HG03520 (cell line): ENCODE data around the gene SYT2.

Source experiments
- ATAC-seq: cut with Tn5 transposase; IDR thresholded peaks from one replicate; pipeline ENCODE4 v1.9.1; 2021; ENCODE audit warnings: mild to moderate bottlenecking, moderate library complexity; ENCODE audit not compliant: unreplicated experiment

SYT2 gene

GRCh38 chr1:202706851-202707250, 3.4 kb downstream of the SYT2 start:
- ATAC-seq: no peak

GRCh38 chr1:202704601-202705000, 5.7 kb downstream of the SYT2 start:
- ATAC-seq: no peak

GRCh38 chr1:202703191-202703590, 7.1 kb downstream of the SYT2 start:
- no peak for ATAC-seq

DNA sequence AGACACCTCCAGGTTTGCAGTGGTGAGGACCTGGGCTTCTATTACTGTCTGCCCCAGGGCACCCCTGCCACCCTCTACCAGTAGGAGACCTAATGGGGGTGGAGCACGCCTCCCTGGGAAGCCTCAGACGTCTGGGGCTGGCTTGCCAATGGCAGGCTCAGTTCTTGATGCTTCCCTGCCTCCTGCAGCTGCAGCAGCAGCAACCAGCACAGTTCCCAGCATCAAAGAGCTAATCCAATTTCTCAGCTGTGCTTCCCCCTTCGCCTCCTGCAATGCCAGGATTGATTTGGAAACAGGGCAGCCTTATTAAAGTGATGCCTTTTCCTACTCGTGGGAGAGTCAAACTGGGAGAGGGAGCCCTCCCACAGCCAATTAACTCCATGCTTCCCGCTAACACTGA, 8.2 kb downstream of the SYT2 start:
- no peak for ATAC-seq

DNA sequence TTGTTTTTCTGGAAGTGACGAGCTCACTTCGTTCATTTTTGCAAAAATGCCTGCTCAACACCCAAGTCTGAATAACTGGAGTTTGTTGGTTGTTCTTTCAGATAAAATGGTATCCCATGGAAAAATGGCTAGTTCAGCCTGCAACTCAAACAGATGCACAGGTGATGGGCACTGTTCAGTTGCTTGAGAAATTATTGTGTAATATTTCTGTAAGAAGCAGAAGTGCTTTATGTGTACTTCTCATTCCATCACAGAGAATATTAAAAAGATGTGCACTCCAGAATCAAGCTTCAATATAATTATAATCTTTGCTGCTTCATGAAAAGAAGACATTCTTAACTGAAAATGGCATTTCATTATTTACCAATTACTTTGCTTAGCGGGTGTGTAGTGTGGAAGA, 9.1 kb downstream of the SYT2 start:
- no peak for ATAC-seq

GRCh38 chr1:202700061-202700460, 10.2 kb downstream of the SYT2 start:
- no peak for ATAC-seq

GRCh38 chr1:202698276-202698675, 12.0 kb downstream of the SYT2 start:
- no peak for ATAC-seq

GRCh38 chr1:202697038-202697437, 13.2 kb downstream of the SYT2 start:
- no peak for ATAC-seq

DNA sequence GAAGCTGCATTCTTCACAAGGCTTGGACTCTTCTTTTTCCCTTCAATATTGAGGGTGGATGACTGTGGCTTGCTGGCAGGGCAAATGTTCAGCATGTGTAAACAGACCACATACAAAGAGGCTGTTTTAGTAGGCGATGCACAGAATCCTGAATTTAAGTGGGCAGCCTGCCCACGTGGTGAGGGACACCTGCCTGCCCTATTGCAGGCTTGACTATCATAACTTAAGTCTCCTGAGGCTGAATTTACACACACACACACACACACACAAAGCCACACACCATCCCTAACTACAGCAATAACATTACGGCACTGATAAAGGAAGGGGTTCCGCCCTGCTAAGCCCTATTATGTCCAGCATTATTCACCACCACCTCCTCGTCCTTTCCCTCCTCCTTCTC, 15.9 kb downstream of the SYT2 start:
- no peak for ATAC-seq

DNA sequence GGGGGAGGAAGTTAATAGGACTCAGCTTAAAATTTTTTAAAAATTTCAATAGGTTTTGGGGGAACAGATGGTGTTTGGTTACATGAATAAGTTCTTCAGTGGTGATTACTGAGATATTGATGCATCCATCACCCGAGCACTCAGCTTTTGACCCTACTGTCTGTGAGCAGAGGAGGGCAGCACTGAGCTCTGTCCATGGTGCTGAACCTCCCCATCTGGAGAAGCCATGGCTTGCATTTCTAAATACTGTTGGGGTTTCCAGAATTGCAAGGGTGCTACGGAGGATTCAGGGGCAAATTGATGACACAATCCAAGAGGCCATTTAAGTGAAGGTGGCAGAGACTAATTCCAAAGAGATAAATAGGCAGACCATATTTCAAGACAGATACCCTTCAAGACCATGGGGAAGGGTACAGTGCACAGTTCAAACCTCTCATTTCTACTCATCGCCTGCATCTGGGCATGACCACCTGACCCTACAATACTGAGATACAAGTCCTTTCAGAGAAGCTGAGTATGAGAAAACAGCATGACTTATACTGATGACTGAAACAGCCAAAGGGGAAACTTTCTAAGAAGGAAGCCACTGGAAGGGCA, 17.2 kb downstream of the SYT2 start:
- ATAC-seq: no peak

- ATAC-seq: no peak
Measured at GRCh38 chr1:202691816-202692215, 18.4 kb downstream of the SYT2 start.

DNA sequence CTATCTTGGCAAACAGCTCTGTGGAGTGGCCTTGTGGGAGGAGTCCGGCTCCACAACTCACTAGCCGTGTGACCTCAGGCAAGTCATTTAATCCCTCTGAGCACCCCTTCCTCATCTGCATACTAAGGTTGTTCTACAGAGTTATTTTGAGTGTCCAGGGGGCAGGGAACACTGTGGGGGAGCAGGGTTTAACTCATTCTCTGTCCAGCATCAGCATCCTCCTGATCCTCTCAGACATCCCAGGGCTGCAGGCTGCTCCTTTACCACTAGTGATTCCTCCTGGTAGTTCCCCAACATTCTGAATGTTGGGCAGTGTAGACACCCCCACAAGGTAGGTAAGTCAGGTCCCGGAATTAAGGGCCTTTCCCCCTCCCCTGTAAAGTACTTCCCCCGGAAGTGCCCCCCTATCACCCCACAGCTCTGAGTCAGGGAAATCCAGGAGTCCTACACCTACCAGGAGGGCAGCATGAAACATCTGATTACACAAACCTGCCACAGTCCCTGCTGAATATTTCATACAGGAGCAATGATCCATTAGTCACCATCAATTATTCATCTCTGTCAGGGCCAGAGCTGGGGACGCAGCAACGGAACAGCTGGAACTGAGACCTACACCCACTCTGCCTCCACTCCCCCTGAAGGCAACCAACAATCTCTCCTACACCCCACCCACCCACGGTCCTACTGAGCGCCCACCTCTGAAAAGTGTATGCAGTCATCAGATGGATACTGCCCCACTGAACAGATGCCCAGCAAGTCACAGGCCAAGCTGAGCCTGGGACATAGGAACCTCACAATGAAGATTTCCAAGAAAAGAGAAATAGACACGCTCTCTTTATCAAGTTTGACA, 20.5 kb downstream of the SYT2 start:
- no peak for ATAC-seq

- ATAC-seq: no peak
Measured at GRCh38 chr1:202689082-202689481, 21.2 kb downstream of the SYT2 start.

DNA sequence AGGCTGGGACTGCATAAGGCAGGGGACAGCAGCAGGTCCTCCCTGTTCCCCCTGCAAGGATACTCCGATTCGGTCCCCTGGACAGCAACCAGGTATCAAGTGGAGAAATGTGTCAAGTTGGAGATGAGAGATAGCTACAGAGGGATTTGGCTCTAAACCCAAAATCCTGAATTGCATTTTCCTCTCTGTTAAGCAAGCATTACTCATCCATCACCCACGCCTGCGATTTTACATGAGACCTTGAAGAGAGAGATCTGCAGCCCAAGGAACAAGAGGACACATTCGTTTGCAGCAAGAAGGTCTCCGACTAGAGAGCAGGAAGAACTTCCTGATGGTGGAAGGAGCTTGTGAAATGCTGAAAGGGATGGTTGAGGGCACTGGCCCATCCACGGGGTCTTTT, 21.9 kb downstream of the SYT2 start:
- ATAC-seq: no peak

DNA sequence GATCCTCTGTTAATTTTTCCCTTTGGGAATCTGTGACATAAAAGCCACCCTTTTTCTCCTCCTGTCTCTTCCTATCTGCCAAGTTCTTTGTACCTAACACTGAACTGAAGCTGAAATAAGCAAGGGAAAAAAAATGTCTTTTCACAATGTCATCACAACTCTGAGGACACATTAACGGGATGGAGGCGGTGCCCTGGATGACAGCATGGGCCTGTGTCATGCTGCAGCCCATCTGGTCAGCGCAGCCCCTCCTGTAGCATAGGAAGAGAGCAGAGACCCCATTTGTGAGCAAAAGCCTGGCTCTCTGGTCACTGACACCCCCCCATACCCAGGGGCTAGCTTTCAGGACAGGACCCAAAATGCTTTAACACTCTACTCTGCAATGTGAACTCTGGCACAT, 22.5 kb downstream of the SYT2 start:
- no peak for ATAC-seq

DNA sequence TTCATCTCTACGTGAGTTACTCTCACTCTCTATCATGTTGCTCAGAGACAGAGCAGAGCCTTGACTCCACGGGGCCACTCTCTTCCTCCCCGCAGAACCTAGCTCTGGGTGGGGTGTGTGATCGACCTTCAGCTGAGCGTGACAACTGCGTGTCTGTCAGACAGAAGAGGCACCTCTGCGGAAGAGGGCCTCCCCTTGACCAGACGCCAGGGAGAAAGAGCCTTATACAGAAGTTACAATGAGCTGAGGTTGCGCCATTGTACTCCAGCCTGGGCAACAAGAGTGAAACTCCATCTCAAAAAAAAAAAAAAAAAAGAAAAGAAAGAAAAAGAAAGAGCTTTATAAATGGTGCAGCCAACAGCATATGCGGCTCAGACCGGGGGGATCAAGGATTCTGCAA, 22.9 kb downstream of the SYT2 start:
- ATAC-seq: no peak

DNA sequence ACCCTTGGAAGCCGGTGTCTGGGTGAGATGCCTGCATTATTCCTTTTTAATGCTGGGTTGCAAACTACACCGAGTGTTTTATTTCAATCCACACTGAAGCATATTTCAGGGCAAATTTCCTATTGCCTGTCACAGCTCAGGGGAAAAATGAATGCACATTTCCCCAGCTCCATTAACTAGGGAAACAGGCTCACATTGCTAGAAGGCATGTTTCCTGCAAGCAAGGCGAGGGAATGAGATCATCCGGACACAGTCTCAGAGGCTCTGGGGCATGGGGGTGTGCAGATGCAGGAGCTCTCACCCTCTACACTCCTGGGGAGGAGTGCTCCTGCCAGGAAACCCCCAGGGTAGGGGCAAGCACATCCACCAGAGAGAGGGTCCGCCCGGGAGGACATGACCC, 24.6 kb downstream of the SYT2 start:
- ATAC-seq: no peak

- ATAC-seq: no peak
Measured at GRCh38 chr1:202684716-202685115, 25.5 kb downstream of the SYT2 start.

- ATAC-seq: no peak
Measured at GRCh38 chr1:202683029-202683428, 27.2 kb downstream of the SYT2 start.

DNA sequence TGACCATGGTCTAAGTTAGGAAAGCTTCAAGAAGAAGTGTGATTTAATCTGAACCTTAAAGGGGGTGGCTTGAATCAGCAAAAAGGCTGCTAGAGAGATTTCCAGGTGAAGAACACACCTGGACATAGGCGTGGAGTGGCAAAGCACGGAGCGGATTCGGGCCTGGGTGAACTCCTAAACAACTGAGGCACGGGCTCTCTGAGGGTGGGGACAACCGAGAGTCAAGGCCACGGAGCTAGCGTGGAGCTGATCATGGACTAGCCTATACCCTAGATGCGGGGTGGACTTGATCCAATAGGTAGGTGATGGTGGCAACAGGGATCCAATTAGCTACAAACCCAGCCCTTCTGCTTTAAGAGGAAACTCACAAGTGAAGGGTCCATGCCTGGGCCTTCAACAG, 27.8 kb downstream of the SYT2 start:
- ATAC-seq: no peak

GRCh38 chr1:202681736-202682420, 28.4 kb downstream of the SYT2 start:
- ATAC-seq: no peak
